MM.1S (cell line): ENCODE data around the gene PAK2.

ENCODE experiments used
- DNase-seq: peaks from one replicate; pipeline ENCODE4 v3.0.0-alpha.2; 2015
- H2AFZ ChIP-seq: fragments of 300-600 bp; sonication (generic); 2 replicates; pipeline ENCODE4 v1.6.0; 2016; ENCODE audit warnings: antibody characterized with exemption, low read length
- H3F3A ChIP-seq: fragments of 300-600 bp; sonication (generic); 2 replicates; pipeline ENCODE4 v1.6.1; 2016; ENCODE audit warnings: mild to moderate bottlenecking, antibody characterized with exemption, low read length, moderate library complexity, mixed read lengths; ENCODE audit not compliant: insufficient read depth
- H3K27ac ChIP-seq: fragments of 300-600 bp; sonication (generic); 2 replicates; pipeline ENCODE4 v1.5.1; 2016; ENCODE audit warnings: mild to moderate bottlenecking, low read length
- H3K27me3 ChIP-seq: fragments of 300-600 bp; sonication (generic); replicated peaks from 2 replicates; pipeline ENCODE4 v1.6.0; 2016; ENCODE audit warnings: low read length; ENCODE audit not compliant: insufficient read depth
- H3K36me3 ChIP-seq: fragments of 300-600 bp; sonication (generic); replicated peaks from 2 replicates; pipeline ENCODE4 v1.6.1; 2016; ENCODE audit warnings: mild to moderate bottlenecking, low read length, mixed read lengths; ENCODE audit not compliant: insufficient read depth
- H3K4me1 ChIP-seq: fragments of 300-600 bp; sonication (generic); 2 replicates; pipeline ENCODE4 v1.6.1; 2016; ENCODE audit warnings: low read length, mixed read lengths
- H3K4me2 ChIP-seq: fragments of 300-600 bp; sonication (generic); 2 replicates; pipeline ENCODE4 v1.6.0; 2016; ENCODE audit warnings: low read depth, low read length
- H3K4me3 ChIP-seq: fragments of 300-600 bp; sonication (generic); 2 replicates; pipeline ENCODE4 v1.5.1; 2016; ENCODE audit warnings: low read length, mixed read lengths
- H3K79me2 ChIP-seq: fragments of 300-600 bp; sonication (generic); 2 replicates; pipeline ENCODE4 v1.6.1; 2016; ENCODE audit warnings: mixed run types, low read length, mixed read lengths
- H3K9ac ChIP-seq: fragments of 300-600 bp; sonication (generic); 2 replicates; pipeline ENCODE4 v1.6.1; 2016; ENCODE audit warnings: low read length, mixed read lengths
- H3K9me2 ChIP-seq: fragments of 300-600 bp; sonication (generic); replicated peaks from 2 replicates; pipeline ENCODE4 v1.6.1; 2016; ENCODE audit warnings: mild to moderate bottlenecking, low read length, mixed read lengths; ENCODE audit not compliant: insufficient read depth
- H3K9me3 ChIP-seq: fragments of 300-600 bp; sonication (generic); replicated peaks from 2 replicates; pipeline ENCODE4 v1.6.1; 2016; ENCODE audit warnings: mild to moderate bottlenecking, low read length, mixed read lengths; ENCODE audit not compliant: insufficient read depth
- H4K20me1 ChIP-seq: fragments of 300-600 bp; sonication (generic); 2 replicates; pipeline ENCODE4 v1.6.1; 2016; ENCODE audit warnings: mild to moderate bottlenecking, low read length, moderate library complexity, mixed read lengths; ENCODE audit not compliant: insufficient read depth
- CTCF ChIP-seq: fragments of 300-600 bp; sonication (generic); IDR thresholded peaks from 2 replicates; pipeline ENCODE4 v1.5.1; 2016; ENCODE audit warnings: antibody characterized with exemption, low read length, mixed read lengths
- EZH2 ChIP-seq: fragments of 300-600 bp; sonication (generic); optimal IDR thresholded peaks from 2 replicates; pipeline ENCODE3; 2017; ENCODE audit warnings: low read depth, mild to moderate bottlenecking, antibody characterized with exemption, low read length, mixed read lengths
- EZH2phosphoT487 ChIP-seq: fragments of 300-600 bp; sonication (generic); IDR thresholded peaks from 2 replicates; pipeline ENCODE4 v1.6.1; 2018; ENCODE audit warnings: antibody characterized with exemption, low read length

The PAK2 gene

GRCh38 chr3:196694202-196694638 is 45.4 kb upstream of the PAK2 start:
- Histone ChIP-seq H3K9me2 (no peaks in the 10 kb centered on the region), H3K36me3 (no peaks in the 10 kb centered on the region), H3F3A (no peaks in the 10 kb centered on the region), H3K9me3 (no peaks in the 10 kb centered on the region), H3K9ac (no peak overlapping the region), H3K4me2 (no peak overlapping the region), H3K4me3 (no peak overlapping the region), H3K27ac (no peak overlapping the region), H3K79me2 (no peaks in the 10 kb centered on the region), H3K27me3 (no peaks in the 10 kb centered on the region), H2AFZ (no peak overlapping the region), H3K4me1 (no peaks in the 10 kb centered on the region), H4K20me1 (no peaks in the 10 kb centered on the region)
- TF ChIP-seq CTCF (no peak), EZH2phosphoT487 (no peak), EZH2 (no peak)
- DNase-seq, result no peak

- no peaks in the 10 kb centered on the region for H3K27me3 ChIP-seq
- no peaks in the 10 kb centered on the region for H3F3A ChIP-seq
- H3K27ac ChIP-seq, result no peak overlapping the region
- TF ChIP-seq EZH2phosphoT487 (no peak), EZH2 (no peak), CTCF (no peak)
- DNase-seq, result no peak
- H4K20me1 ChIP-seq, result no peaks in the 10 kb centered on the region
- no peaks in the 10 kb centered on the region for H3K9me3 ChIP-seq
- H3K4me1 ChIP-seq, result no peaks in the 10 kb centered on the region
- H3K79me2 ChIP-seq, result no peaks in the 10 kb centered on the region
- H3K4me3 ChIP-seq, result no peak overlapping the region
- no peaks in the 10 kb centered on the region for H3K36me3 ChIP-seq
- H3K9ac ChIP-seq, result no peak overlapping the region
- H3K4me2 ChIP-seq, result no peak overlapping the region
- H2AFZ ChIP-seq, result no peak overlapping the region
- no peaks in the 10 kb centered on the region for H3K9me2 ChIP-seq
Measured at GRCh38 chr3:196694941-196695848, 44.5 kb upstream of the PAK2 start.

GRCh38 chr3:196695849-196696226 is 43.8 kb upstream of the PAK2 start:
- H3F3A ChIP-seq, result no peaks in the 10 kb centered on the region
- H3K27me3 ChIP-seq, result no peaks in the 10 kb centered on the region
- H3K27ac ChIP-seq, result no peak overlapping the region
- H3K9me3 ChIP-seq, result no peaks in the 10 kb centered on the region
- TF ChIP-seq EZH2phosphoT487, result no peak
- no peak for TF ChIP-seq CTCF
- TF ChIP-seq EZH2, result no peak
- H3K9me2 ChIP-seq, result no peaks in the 10 kb centered on the region
- H2AFZ ChIP-seq, result no peak overlapping the region
- no peak for DNase-seq
- H3K4me2 ChIP-seq, result no peak overlapping the region
- H3K36me3 ChIP-seq, result no peaks in the 10 kb centered on the region
- no peak overlapping the region for H3K9ac ChIP-seq
- H3K4me3 ChIP-seq, result no peak overlapping the region
- no peaks in the 10 kb centered on the region for H3K79me2 ChIP-seq
- no peaks in the 10 kb centered on the region for H3K4me1 ChIP-seq
- no peaks in the 10 kb centered on the region for H4K20me1 ChIP-seq
